ENCODE data around the gene CLCN2.

Gene CLCN2

GRCh38 chr3:184325715-184326369 lies 35.6 kb downstream of the CLCN2 start:
- no peak for DNase-seq (ENCODE audit: low spot score)
- in situ Hi-C loops (cut with MboI; ENCODE audit: low sequenced_read_pairs, unreplicated experiment), result no loop called here
- TF ChIP-seq CTCF (IDR thresholded peaks at IDR 0.05; ENCODE audit: borderline replicate concordance, control extremely low read depth, extremely low read depth, insufficient read depth, missing control alignments), result no peak

GRCh38 chr3:184325269-184325668 lies 36.1 kb downstream of the CLCN2 start:
- TF ChIP-seq CTCF (IDR thresholded peaks at IDR 0.05; ENCODE audit: borderline replicate concordance, control extremely low read depth, extremely low read depth, insufficient read depth, missing control alignments), result no peak
- DNase-seq (ENCODE audit: low spot score), result no peak
- in situ Hi-C loops (cut with MboI; ENCODE audit: low sequenced_read_pairs, unreplicated experiment), result no loop called here

- in situ Hi-C loops (cut with MboI; ENCODE audit: low sequenced_read_pairs, unreplicated experiment), result no loop called here
- peak; percentile 18 for DNase-seq (ENCODE audit: low spot score)
These were observed 37.7 kb downstream of the CLCN2 start for GRCh38 chr3:184323696-184324095.

GRCh38 chr3:184322731-184323487 lies 38.5 kb downstream of the CLCN2 start:
- no peak for TF ChIP-seq CTCF (IDR thresholded peaks at IDR 0.05; ENCODE audit: borderline replicate concordance, control extremely low read depth, extremely low read depth, insufficient read depth, missing control alignments)
- peak; percentile 30 for DNase-seq (ENCODE audit: low spot score)
- in situ Hi-C loops (cut with MboI; ENCODE audit: low sequenced_read_pairs, unreplicated experiment), result no loop called here

More at GRCh38 chr3:184323696-184324095, 37.7 kb downstream of the CLCN2 start:
- TF ChIP-seq CTCF (IDR thresholded peaks at IDR 0.05; ENCODE audit: borderline replicate concordance, control extremely low read depth, extremely low read depth, insufficient read depth, missing control alignments), result no peak

GRCh38 chr3:184321666-184322065 lies 39.7 kb downstream of the CLCN2 start:
- in situ Hi-C loops (cut with MboI; ENCODE audit: low sequenced_read_pairs, unreplicated experiment), result no loop called here
- no peak for TF ChIP-seq CTCF (IDR thresholded peaks at IDR 0.05; ENCODE audit: borderline replicate concordance, control extremely low read depth, extremely low read depth, insufficient read depth, missing control alignments)
- no peak for DNase-seq (ENCODE audit: low spot score)

GRCh38 chr3:184320104-184320445 lies 41.3 kb downstream of the CLCN2 start:
- in situ Hi-C loops (cut with MboI; ENCODE audit: low sequenced_read_pairs, unreplicated experiment), result no loop called here

More at GRCh38 chr3:184320104-184320445, 41.3 kb downstream of the CLCN2 start:
- no peak for TF ChIP-seq CTCF (IDR thresholded peaks at IDR 0.05; ENCODE audit: borderline replicate concordance, control extremely low read depth, extremely low read depth, insufficient read depth, missing control alignments)
- DNase-seq (ENCODE audit: low spot score), result peak; percentile 29
